Nephron progenitor cell (in vitro differentiated cells): ENCODE measurements around the gene CRKL.

Source experiments
- DNase-seq: peaks from one replicate; pipeline ENCODE4 v3.0.0; 2021
- H3K27ac Mint-ChIP-seq: 2 replicates; pipeline ENCODE4 v1.8.0; 2021; ENCODE audit warnings: mild to moderate bottlenecking, moderate library complexity, mixed read lengths
- H3K27me3 Mint-ChIP-seq: 2 replicates; pipeline ENCODE4 v1.8.0; 2021; ENCODE audit warnings: mild to moderate bottlenecking, low read depth, mixed read lengths; ENCODE audit not compliant: poor library complexity
- H3K36me3 Mint-ChIP-seq: 2 replicates; pipeline ENCODE4 v1.8.0; 2021; ENCODE audit warnings: low read depth, mixed read lengths
- H3K4me1 Mint-ChIP-seq: 2 replicates; pipeline ENCODE4 v1.8.0; 2021; ENCODE audit warnings: mixed read lengths
- H3K4me3 Mint-ChIP-seq: 2 replicates; pipeline ENCODE4 v1.8.0; 2021; ENCODE audit warnings: mild to moderate bottlenecking, moderate library complexity, mixed read lengths
- H3K9me3 Mint-ChIP-seq: 2 replicates; pipeline ENCODE4 v1.8.0; 2021; ENCODE audit warnings: mild to moderate bottlenecking, moderate library complexity, mixed read lengths
- CTCF ChIP-seq: fragments of 200-600 bp; sonication (generic); IDR thresholded peaks from 2 replicates; pipeline ENCODE4 v1.5.0; 2021; ENCODE audit warnings: antibody characterized with exemption

CRKL gene

DNA sequence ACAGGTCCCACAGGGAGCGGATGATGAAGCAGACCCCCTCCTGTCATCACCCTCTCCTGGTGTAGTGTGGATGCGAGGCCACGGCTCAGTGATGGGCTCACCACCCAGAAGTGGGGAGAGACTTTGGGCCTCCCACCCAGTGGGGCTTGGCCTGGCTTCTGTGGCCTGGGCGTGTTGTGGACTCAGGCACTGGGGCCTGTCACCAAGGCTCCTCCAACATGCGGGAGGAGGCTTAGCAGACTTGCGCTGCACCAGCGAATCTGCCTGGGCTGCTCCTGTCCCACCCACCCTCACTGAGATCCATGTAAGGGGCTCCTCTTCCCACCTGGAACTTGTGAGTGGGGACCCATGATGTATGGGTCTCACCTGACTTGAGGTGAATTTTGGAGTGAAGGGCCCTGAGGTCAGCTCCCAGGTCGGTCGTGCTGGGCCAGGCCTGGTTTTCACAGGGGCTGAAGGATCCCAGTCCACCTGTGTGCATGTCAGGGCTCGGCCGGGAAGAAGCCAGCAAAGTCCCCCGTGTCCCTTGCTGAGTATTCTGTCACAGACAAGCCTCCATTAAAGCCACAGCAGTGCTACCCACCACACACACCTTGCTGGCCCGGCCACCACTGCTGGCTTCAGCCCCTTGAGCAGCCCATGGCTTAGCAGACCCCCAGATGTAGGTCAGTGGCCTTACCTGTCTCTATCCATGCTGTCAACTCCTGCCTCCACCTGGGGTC is 80.5 kb downstream of the CRKL start:
- H3K36me3 Mint-ChIP-seq: no peaks in the 10 kb centered on the region
- H3K4me1 Mint-ChIP-seq: peaks cover 20% of the 10 kb centered on the region
- no peaks in the 10 kb centered on the region for H3K9me3 Mint-ChIP-seq
- H3K27me3 Mint-ChIP-seq: peaks cover 5% of the 10 kb centered on the region
- DNase-seq: no peak
- no peak for TF ChIP-seq CTCF
- H3K27ac Mint-ChIP-seq: peak overlapping the region; percentile 82
- no peak overlapping the region for H3K4me3 Mint-ChIP-seq

- no peak for TF ChIP-seq CTCF
- Mint-ChIP-seq H3K36me3 (no peaks in the 10 kb centered on the region), H3K9me3 (no peaks in the 10 kb centered on the region), H3K27me3 (peaks cover 5% of the 10 kb centered on the region), H3K4me1 (peaks cover 30% of the 10 kb centered on the region), H3K27ac (peak overlapping the region; percentile 82), H3K4me3 (no peak overlapping the region)
- no peak for DNase-seq
These were observed 81.5 kb downstream of the CRKL start for GRCh38 chr22:20998411-20999336.

DNA sequence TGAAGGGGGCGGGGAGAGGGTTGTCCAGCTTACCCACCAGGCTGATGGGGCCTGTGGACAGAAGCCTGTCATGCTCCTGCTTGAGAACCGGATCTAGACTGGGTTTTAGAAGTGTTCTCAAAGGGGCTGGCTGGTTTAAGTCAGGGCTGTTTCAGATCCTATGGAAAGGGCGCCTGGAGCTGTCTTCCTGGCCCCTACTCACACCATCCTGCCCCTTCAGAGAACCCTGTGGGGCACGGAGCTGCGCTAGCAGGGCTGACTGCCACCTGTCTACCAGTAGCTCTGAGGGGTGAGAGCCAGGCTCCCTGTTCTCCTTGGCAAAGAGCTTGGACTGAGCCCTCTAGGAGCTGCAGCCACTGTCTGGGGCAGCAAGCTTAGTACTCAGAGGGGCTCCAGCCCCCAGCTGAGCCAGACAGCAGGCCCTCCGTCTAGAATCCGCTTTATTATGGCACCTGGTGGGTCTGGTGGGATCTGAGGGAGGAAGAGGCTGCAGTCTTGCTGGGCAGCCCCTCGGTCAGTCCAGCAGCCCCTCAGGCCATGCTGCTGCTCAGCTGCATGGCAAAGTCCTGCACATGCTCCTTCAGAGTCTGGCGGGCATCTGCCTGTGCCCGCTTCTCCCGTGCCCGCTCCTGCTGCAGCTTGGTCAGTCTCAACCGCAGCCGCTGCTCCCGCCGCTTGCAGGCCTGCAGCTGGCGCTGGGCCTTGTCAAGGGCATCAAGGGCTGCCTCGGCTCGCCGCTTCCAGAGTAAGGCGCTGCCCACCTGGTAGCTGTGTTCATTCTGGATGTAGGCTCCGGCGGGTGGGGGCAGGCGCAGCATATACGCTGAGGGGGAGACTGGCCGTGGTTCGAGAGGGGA is 82.4 kb downstream of the CRKL start:
- DNase-seq: no peak
- H3K4me3 Mint-ChIP-seq: peak overlapping the region; percentile 65
- peaks cover 35% of the 10 kb centered on the region for H3K4me1 Mint-ChIP-seq
- H3K27me3 Mint-ChIP-seq: peaks cover 5% of the 10 kb centered on the region
- H3K36me3 Mint-ChIP-seq: peaks cover 3% of the 10 kb centered on the region
- TF ChIP-seq CTCF: no peak
- no peak overlapping the region for H3K27ac Mint-ChIP-seq
- H3K9me3 Mint-ChIP-seq: no peaks in the 10 kb centered on the region

GRCh38 chr22:21000207-21000986 is 83.2 kb downstream of the CRKL start:
- no peak for DNase-seq
- H3K27me3 Mint-ChIP-seq: peaks cover 5% of the 10 kb centered on the region
- no peaks in the 10 kb centered on the region for H3K9me3 Mint-ChIP-seq
- no peak for TF ChIP-seq CTCF
- peaks cover 3% of the 10 kb centered on the region for H3K36me3 Mint-ChIP-seq
- peaks cover 35% of the 10 kb centered on the region for H3K4me1 Mint-ChIP-seq
- H3K27ac Mint-ChIP-seq: no peak overlapping the region
- H3K4me3 Mint-ChIP-seq: peak overlapping the region; percentile 97

DNA sequence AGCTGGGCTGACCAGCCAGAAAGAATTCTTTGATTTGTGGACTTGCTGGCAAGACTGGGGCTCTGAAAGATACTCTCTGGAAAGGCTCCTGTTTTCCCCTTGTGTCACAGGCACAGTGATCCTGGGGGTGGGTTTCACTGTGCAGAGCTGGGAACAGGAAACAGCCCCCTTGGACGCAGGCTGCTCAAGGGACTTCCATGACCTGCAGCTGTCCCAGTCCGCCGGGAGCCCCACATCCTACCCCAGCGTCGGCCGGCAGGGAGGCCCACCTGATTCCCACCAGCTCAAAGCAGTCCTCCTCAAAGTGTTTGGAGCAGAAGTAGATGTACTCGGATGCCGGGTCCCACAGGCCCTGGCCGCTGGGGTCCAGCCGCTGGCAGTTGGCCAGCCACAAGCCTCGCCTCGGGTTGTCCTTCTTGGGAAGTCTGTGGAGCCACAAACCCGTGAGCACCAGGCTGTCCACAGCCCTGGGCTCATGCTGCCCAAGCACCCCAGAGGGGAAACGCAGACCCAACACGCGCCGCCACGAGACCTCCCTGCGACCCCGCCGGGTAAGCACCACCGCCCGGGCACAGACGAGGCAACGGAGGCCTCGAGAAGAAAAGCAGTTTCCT is 83.9 kb downstream of the CRKL start:
- peak overlapping the region; percentile 97 for H3K4me3 Mint-ChIP-seq

More for the DNA sequence above, 83.9 kb downstream of the CRKL start:
- DNase-seq: no peak
- H3K27ac Mint-ChIP-seq: peak overlapping the region; percentile 99
- TF ChIP-seq CTCF: no peak
- H3K27me3 Mint-ChIP-seq: peaks cover 5% of the 10 kb centered on the region
- H3K4me1 Mint-ChIP-seq: peaks cover 35% of the 10 kb centered on the region
- peaks cover 3% of the 10 kb centered on the region for H3K36me3 Mint-ChIP-seq
- no peaks in the 10 kb centered on the region for H3K9me3 Mint-ChIP-seq
